Stimulated activated CD4-positive, alpha-beta T cell treated with anti-CD3 and anti-CD28 coated beads, Interleukin-4, amount 100 ng/mL, for 24 hours (primary cell): ENCODE measurements around the gene PRRC2C.
"Not testable (repeated sequence)": the region's sequence is repeated elsewhere in the genome, so short reads cannot be mapped to it uniquely, and the experiment has no call there.

Experiments used
- DNase-seq: peaks from one replicate; pipeline ENCODE4 v3.0.0-alpha.2; 2020

PRRC2C gene

DNA sequence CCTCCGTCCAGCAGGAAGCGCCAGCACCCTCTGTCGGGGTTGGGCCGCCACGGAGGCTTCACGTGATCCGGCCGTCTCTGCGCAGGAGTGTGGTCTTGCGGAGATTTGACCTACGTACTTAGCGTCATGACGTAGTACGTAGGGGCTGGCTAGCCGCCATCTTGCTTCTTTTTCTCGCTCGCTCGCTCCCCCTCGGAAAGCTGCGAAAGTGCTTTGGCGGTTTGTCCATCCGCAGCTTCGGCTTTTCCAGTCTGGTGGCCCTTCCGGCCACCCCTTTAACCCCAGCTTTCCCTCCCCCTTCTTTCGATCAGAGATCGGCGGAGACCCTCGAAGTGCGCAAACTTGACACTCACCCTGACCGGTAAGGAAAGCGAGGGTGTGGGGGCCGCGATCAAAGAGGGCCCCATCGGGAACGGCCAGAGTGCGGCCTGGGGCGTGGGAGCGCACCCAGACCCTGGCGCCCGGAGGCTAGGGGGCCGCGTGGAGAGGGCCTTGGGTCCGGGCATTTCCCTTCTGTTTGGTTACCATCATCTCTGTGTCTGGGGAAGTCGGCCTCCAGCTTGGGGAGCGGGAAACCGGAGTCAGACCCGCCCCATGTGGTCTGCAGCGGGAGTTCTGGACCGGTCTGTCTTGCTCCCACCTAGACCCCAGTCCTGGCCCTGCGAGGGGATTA, at the start of gene PRRC2C:
PRRC2C (plus strand) TSS at position 156 of the 673 bp plus-strand sequence. CDS start 26,559 bp downstream, outside the sequence.
- DNase-seq = peak; percentile 95

DNA sequence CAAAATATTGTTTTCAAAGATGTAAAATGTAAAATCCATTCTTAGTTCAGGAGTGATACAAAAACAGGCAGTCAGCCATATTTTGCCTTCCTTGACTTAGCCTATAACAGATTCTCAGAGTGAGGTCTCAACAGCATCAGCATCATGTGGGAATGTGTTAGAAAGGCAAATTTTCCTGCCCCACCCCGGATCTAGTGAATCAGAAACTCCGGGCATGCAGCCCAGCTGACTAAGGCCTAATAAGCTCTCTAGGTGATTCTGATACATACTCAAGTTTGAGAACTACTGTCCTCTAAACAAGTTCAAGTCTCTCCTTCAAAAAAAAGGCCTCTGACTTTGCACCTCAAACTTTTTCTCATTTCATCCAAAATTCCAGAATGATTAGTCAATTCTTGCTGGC, 46.9 kb upstream of the PRRC2C start:
- DNase-seq = no peak

- DNase-seq = not testable (repeated sequence)
Measured at GRCh38 chr1:171440201-171440600, 45.1 kb upstream of the PRRC2C start.

GRCh38 chr1:171441278-171441895, 43.9 kb upstream of the PRRC2C start:
- not testable (repeated sequence) for DNase-seq

DNA sequence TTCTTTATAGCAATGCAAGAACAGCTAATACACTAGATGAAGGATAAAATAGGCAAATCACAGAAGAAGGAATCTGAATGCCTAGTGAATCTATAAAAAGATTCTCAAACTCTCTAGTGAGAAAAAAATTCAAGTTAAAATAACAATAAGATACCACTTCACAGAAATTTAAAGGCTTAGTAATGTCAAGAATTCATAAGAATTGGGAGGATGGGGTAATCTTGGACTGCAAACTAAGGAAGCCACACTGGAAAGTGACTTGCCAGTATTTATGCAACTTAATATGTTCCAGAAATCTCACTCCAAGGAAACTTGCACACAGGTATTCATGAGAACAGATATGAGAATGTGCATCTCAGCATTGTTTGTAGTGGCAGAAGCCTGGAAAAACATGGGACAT, 38.9 kb upstream of the PRRC2C start:
- DNase-seq = no peak

DNA sequence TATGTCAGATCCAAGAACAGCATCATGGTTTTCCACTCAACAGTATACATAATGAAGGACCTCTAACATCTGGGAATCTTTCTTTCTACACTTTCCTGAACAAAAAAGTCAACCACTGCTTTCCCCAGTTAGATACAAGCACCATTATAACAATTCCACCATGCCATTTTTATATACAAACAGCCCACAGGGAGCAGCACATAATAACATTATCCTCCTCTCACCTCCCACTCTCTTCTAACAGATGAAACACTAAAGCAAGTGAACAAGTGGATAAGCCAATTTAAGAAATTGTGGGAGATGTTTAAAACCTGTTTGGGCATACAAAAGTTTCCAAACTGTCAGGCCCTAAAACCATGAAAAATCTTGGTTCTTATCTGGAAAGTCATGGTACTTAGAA, 29.4 kb upstream of the PRRC2C start:
- no peak for DNase-seq

DNA sequence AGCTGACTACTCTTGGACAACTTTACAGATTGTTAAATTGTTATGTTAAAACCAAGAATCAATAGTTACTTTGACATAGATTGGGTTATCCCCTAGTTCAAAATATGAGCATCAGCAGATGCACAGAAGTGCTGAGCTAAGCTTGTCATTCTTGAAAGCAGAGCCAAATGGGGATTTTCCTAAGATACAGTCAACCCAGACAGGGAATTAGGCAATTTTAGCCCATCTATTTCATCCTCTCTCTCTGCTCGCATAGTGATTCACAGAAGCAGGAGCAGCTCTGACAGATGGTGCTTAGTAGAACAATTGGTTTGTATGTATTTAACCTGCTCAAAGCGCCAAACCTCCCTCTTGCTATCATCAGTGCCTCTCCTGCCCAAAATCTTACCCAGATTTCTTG, 27.9 kb upstream of the PRRC2C start:
- DNase-seq = no peak

DNA sequence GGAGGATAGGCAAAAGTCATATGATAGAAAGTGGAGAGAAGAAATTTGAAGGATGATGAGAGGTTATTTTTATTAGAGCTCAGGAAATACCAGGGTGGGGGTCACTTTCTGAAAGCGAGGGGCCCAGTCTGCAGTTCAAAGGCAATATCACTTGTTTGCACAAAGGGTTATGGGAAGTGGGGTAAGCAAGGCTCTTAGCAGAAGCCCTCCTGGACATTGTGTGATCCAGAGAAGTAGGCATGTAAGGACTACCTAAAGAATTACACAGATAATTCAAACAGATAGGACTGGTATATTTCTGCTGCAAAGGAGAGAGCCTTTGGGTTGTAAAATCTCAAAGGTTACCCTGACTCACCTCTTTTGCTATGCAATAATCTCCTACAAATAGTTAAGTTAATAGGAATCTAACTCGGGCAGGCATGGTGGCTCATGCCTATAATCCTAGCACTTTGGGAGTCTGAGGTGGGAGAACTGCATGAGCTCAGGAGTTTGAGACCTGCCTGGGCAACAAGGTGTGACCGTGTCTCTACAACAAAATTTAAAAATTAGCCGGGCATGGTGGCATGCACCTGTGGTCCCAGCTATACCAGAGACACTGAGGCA, 25.2 kb upstream of the PRRC2C start:
- DNase-seq = no peak

DNA sequence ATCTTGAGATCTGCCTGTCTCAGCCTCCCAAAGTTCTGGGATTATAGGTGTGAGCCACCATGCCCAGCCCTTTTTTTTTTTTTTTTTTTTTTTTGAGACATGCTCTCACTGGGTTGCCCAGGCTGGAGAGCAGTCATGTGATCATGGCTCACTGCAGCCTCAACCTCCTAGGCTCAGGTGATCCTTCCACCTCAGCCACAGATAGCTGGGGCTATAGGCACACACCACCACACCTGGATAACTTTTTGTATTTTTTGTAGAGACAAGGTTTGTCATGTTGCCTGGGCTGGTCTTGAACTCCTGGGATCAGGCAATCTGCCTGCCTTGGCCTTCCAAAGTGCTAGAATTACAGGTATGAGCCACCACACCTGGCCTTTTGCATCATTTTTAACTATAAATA, 17.7 kb upstream of the PRRC2C start:
- DNase-seq = no peak

DNA sequence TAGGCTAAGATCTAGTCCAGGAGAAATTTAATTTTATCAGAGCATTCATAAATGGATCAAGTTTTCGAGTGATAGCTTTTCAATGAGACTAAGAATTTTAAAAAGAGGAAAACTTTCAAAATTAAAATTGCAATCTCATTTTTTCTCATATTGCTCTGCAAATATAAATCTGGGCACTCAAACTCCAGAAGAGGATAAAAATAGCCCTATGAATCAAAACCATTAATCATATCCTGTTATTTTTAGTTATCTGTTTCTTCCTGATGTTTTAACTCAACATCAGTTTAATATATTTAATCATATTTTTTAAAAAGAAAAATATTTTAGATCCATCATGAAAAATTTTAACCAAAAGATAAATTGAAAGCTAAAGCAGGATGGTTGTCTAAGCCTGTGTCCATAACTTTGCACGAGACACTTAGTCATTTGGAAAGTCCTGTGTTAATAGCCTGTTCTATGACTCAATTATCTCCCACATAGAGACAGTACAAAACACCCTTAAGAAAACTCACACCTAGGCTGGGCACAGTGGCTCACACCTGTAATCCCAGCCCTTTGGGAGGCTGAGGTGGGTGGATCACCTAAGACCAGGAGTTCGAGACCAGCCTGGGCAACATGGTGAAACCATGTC, 17.1 kb upstream of the PRRC2C start:
- DNase-seq = no peak

- no peak for DNase-seq
Measured at GRCh38 chr1:171470726-171471125, 14.6 kb upstream of the PRRC2C start.

DNA sequence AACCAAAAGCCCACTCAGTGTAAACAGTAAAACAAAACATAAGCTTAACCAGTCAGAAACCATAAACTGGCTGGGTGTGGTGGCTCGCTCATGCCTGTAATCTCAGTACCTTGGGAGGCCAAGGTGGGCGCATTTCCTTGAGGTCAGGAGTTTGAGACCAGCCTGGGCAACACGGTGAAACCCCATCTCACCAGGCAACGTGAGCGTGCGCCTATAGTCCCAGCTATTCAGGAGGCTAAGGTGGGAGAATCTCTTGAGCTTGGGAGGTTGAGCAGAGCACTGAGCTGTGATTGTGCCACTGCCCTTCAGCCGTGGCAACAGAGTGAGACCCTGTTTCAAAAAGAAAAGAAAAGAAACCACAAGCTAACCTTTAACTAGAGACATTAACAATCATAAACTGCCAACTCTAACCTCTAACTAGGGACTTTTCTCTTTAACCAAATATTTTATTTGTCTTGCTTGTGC, 13.1 kb upstream of the PRRC2C start:
- DNase-seq = no peak

- DNase-seq = no peak
Measured at GRCh38 chr1:171476829-171477228, 8.5 kb upstream of the PRRC2C start.

- DNase-seq = no peak
Measured at GRCh38 chr1:171477804-171478203, 7.5 kb upstream of the PRRC2C start.

GRCh38 chr1:171480035-171480434, 5.3 kb upstream of the PRRC2C start:
- no peak for DNase-seq

GRCh38 chr1:171484760-171485374, 463 bp upstream of the PRRC2C start:
- DNase-seq = no peak

DNA sequence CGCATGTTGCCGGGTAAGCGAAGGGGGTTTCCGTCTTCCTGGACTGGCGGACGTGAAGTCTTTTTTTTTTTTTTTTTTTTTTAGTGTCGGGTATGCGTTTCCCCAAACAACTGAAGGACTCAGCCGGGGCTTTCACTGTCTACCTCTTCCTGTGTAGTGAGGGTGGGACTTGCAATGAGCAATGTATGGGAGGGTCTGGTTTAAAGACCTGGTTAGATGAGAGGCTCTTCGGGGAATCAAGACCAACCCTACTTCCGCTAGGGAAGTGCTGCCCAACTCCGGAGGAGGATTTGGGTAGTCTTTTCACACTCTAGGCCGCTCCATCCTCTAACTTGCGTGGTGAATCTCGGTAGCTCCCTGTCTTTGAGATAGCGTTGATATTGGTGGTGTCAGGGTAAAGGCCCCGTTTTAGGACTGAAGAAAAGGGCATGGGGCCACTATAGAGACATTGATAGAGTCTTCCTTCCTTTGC, 754 bp downstream of the PRRC2C start:
- peak; percentile 72 for DNase-seq

- DNase-seq = no peak
Measured at GRCh38 chr1:171487038-171487437, 1.7 kb downstream of the PRRC2C start.

- DNase-seq = no peak
Measured at GRCh38 chr1:171488190-171488929, 3.0 kb downstream of the PRRC2C start.

DNA sequence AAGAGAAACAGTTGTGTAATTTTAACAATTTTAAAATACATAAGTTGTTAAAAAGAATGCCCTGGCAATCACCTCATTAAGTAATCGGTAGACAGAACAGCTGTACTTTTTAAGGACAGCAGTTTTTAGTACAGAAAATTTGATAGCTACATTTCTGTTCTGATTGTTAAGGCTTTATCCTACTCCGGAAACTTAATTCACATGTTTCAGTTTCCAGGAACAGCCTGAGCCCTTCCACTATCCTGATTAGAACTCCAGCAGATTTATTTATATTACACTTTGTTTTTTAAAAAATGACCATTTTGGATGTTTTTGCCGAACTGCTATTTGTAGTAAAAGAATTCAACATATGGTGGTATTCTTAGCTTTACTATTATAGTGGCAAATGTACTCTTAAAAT, 8.7 kb downstream of the PRRC2C start:
- DNase-seq = no peak

DNA sequence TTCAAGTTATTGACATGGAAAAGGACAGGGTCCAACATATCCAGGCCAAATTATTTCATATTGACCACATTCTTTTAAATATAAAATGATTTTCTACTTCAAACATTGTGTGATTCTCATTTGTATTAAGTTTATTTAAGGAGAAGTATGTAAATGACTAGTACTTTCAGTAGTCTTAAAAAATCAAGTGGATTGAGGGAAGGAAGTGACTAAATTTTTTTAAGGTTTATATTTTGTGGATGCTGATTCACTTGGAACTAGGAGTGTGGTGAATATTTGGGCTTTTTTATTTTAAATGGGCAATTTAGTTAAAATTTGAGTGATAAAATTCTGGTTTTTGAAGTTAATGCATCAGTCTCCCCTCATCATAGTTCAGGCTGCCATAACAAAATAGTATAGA, 10.1 kb downstream of the PRRC2C start:
- no peak for DNase-seq

GRCh38 chr1:171500304-171500703, 15.0 kb downstream of the PRRC2C start:
- DNase-seq = no peak

DNA sequence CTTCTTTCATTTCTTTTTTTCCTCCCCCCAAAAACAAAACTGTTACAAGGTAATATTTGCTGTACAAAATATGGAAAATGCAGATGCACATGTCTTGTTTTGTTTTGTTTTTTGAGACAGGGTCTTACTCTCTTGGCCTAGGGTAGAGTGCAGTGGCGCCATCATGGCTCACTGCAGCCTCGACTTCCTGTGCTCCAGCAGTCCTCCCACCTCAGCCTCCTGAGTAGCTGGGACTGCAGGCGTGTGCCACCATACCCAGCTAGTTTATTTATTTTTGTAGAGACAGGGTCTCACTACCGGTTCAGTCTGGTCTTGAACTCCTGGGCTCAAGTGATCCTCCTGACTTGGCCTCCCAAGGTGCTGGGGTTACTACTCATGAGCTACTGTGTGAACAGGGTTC, 15.5 kb downstream of the PRRC2C start:
- no peak for DNase-seq
